GM23338 (cell line): ENCODE data around the gene ZNF324. TPM values are rescaled to one million over a fixed set of nuclear protein-coding genes. Genes with fewer than 3 reads are reported as not detected.

Experiments used
- ATAC-seq: fragments of 200-7000 bp; cut with Tn5 transposase; 3 replicates; pipeline ENCODE4 v1.9.1; 2020
- DNase-seq: peaks from one replicate; pipeline ENCODE4 v3.0.0-alpha.2; 2015; ENCODE audit warnings: low spot score
- H2AFZ ChIP-seq: fragments of 200-600 bp; sonication (generic); 2 replicates; pipeline ENCODE4 v1.8.0; 2016; ENCODE audit warnings: antibody characterized with exemption, mild to moderate bottlenecking, moderate library complexity
- H3F3A ChIP-seq: fragments of 200-600 bp; sonication (generic); replicated peaks from 2 replicates; pipeline ENCODE4 v1.8.0; 2017; ENCODE audit warnings: antibody characterized with exemption, mixed run types, low read depth
- H3K27ac ChIP-seq: fragments of 200-600 bp; sonication (generic); 2 replicates; pipeline ENCODE4 v1.6.1; 2016; ENCODE audit warnings: low read depth
- H3K27me3 ChIP-seq: fragments of 200-600 bp; sonication (generic); 2 replicates; pipeline ENCODE4 v1.8.0; 2016; ENCODE audit warnings: mild to moderate bottlenecking, mixed run types, moderate library complexity; ENCODE audit not compliant: insufficient read depth
- H3K36me3 ChIP-seq: fragments of 200-600 bp; sonication (generic); 2 replicates; pipeline ENCODE4 v1.8.0; 2016; ENCODE audit warnings: mild to moderate bottlenecking; ENCODE audit not compliant: insufficient read depth
- H3K4me1 ChIP-seq: fragments of 200-600 bp; sonication (generic); 2 replicates; pipeline ENCODE4 v1.8.0; 2016; ENCODE audit warnings: mild to moderate bottlenecking, moderate library complexity; ENCODE audit not compliant: insufficient read depth
- H3K4me2 ChIP-seq: fragments of 200-600 bp; sonication (generic); 2 replicates; pipeline ENCODE4 v1.7.1; 2017; ENCODE audit warnings: mixed run types
- H3K4me3 ChIP-seq: fragments of 200-600 bp; sonication (generic); 2 replicates; pipeline ENCODE4 v1.6.1; 2016; ENCODE audit warnings: mixed run types
- H3K79me2 ChIP-seq: fragments of 200-600 bp; sonication (generic); replicated peaks from 2 replicates; pipeline ENCODE4 v1.8.0; 2017; ENCODE audit warnings: mild to moderate bottlenecking; ENCODE audit not compliant: insufficient read depth
- H3K9me2 ChIP-seq: fragments of 200-600 bp; sonication (generic); 2 replicates; pipeline ENCODE4 v1.8.0; 2017; ENCODE audit not compliant: insufficient read depth
- H4K20me1 ChIP-seq: fragments of 200-600 bp; sonication (generic); replicated peaks from 2 replicates; pipeline ENCODE4 v1.8.0; 2017; ENCODE audit warnings: mild to moderate bottlenecking; ENCODE audit not compliant: insufficient read depth
- H3K27ac Mint-ChIP-seq: 2 replicates; pipeline ENCODE4 v1.8.0; 2020; ENCODE audit warnings: inconsistent platforms, mild to moderate bottlenecking, moderate library complexity, mixed read lengths
- H3K27me3 Mint-ChIP-seq: 3 replicates; pipeline ENCODE4 v1.8.0; 2022; ENCODE audit warnings: low read depth, mild to moderate bottlenecking, moderate library complexity, mixed read lengths, inconsistent platforms; ENCODE audit not compliant: insufficient read depth, poor library complexity
- H3K36me3 Mint-ChIP-seq: 3 replicates; pipeline ENCODE4 v1.8.0; 2021; ENCODE audit warnings: low read depth, mild to moderate bottlenecking, inconsistent platforms, moderate library complexity, mixed read lengths
- H3K4me1 Mint-ChIP-seq: 3 replicates; pipeline ENCODE4 v1.8.0; 2020; ENCODE audit warnings: mild to moderate bottlenecking, inconsistent platforms, mixed read lengths
- H3K4me3 Mint-ChIP-seq: 3 replicates; pipeline ENCODE4 v1.8.0; 2021; ENCODE audit warnings: moderate library complexity, mild to moderate bottlenecking, inconsistent platforms, mixed read lengths
- H3K9me3 Mint-ChIP-seq: 3 replicates; pipeline ENCODE4 v1.8.0; 2020; ENCODE audit warnings: moderate library complexity, mild to moderate bottlenecking, inconsistent platforms, mixed read lengths
- CREB1 ChIP-seq: fragments of 250-450 bp; sonication (Bioruptor Pico); IDR thresholded peaks from 2 replicates; pipeline ENCODE4 v1.5.0; 2020; ENCODE audit warnings: low read depth, mild to moderate bottlenecking, moderate library complexity
- CTCF ChIP-seq, 2 experiments: fragments of 200-600 bp in 1 of 2; sonication (generic) in 1 of 2; conservative IDR thresholded peaks; 2 replicates each; pipeline versions ENCODE4 v1.5.1 to v1.6.1; 2016 to 2017; ENCODE audit warnings: antibody characterized with exemption in 2 of 2, low read depth in 2 of 2, mild to moderate bottlenecking in 2 of 2, moderate library complexity in 1 of 2
- ETS1 ChIP-seq: IDR thresholded peaks from 2 replicates; pipeline ENCODE4 v1.6.1; 2016; ENCODE audit warnings: antibody characterized with exemption
- EZH2 ChIP-seq: fragments of 200-600 bp; sonication (generic); IDR thresholded peaks from one replicate; pipeline ENCODE4 v1.8.0; 2017; ENCODE audit warnings: antibody characterized with exemption, mild to moderate bottlenecking, low read depth; ENCODE audit not compliant: unreplicated experiment
- JUNB ChIP-seq: IDR thresholded peaks from one replicate; pipeline ENCODE4 v1.6.1; 2016; ENCODE audit warnings: antibody characterized with exemption; ENCODE audit not compliant: unreplicated experiment
- NANOG ChIP-seq: IDR thresholded peaks from 2 replicates; pipeline ENCODE4 v1.6.1; 2016; ENCODE audit warnings: antibody characterized with exemption, borderline replicate concordance
- POLR2AphosphoS5 ChIP-seq: IDR thresholded peaks from 2 replicates; pipeline ENCODE4 v1.6.1; 2016; ENCODE audit warnings: antibody characterized with exemption, low read depth
- REST ChIP-seq: IDR thresholded peaks from one replicate; pipeline ENCODE4 v1.6.1; 2018; ENCODE audit warnings: antibody characterized with exemption; ENCODE audit not compliant: unreplicated experiment
- STAT1 ChIP-seq: IDR thresholded peaks from one replicate; pipeline ENCODE4 v1.6.1; 2016; ENCODE audit warnings: antibody characterized with exemption; ENCODE audit not compliant: unreplicated experiment
- ZNF114 ChIP-seq: fragments of 250-450 bp; sonication (Bioruptor Pico); IDR thresholded peaks from 2 replicates; pipeline ENCODE4 v1.5.0; 2020; ENCODE audit warnings: mild to moderate bottlenecking, moderate library complexity
- ZNF331 ChIP-seq: fragments of 250-450 bp; sonication (Bioruptor Pico); IDR thresholded peaks from 2 replicates; pipeline ENCODE4 v1.5.0; 2020; ENCODE audit warnings: low read depth, mild to moderate bottlenecking, moderate library complexity
- ZNF462 ChIP-seq: fragments of 250-450 bp; sonication (Bioruptor Pico); IDR thresholded peaks from 2 replicates; pipeline ENCODE4 v1.5.0; 2020; ENCODE audit warnings: mild to moderate bottlenecking, moderate library complexity
- polyA plus RNA-seq: library from polyadenylated mRNA; unstranded; fragments of >200 nt; fragmentation: Nextera tagmentation; extraction: Ambion mirVana; gene quantifications from 2 replicates; pipeline ENCODE4 v1.2.1, GENCODE V29; 2016
- total RNA-seq: library from RNA; depleted of rRNA; stranded (reverse); fragments of >200 nt; shearing (Covaris generic); gene quantifications from 2 replicates; pipeline ENCODE4 v1.2.3, GENCODE V29; 2014

The ZNF324 gene
- total and polyA plus RNA-seq, 2 experiments from 2014 or later, result 3.9 to 15.0 TPM

- TF ChIP-seq CTCF (conservative IDR thresholded peaks at IDR 0.05; ENCODE audit: low read depth in 2 of 2) (no peak), ZNF462 (CRISPR knock-in tag) (no peak), ZNF331 (CRISPR knock-in tag) (no peak), ZNF114 (CRISPR knock-in tag) (no peak), EZH2 (no peak), STAT1 (no peak), ETS1 (no peak), CREB1 (CRISPR knock-in tag) (no peak), POLR2AphosphoS5 (no peak), JUNB (no peak), REST (no peak), NANOG (no peak)
- no peaks in the 10 kb centered on the region for H3K27me3 ChIP-seq
These were observed 54.8 kb downstream of the ZNF324 start for GRCh38 chr19:58521651-58522050.

More at GRCh38 chr19:58521651-58522050, 54.8 kb downstream of the ZNF324 start:
- H3F3A ChIP-seq, result peaks cover 28% of the 10 kb centered on the region
- H4K20me1 ChIP-seq, result no peaks in the 10 kb centered on the region
- Mint-ChIP-seq H3K4me3 (peak overlapping the region; percentile 51), H3K27me3 (peaks cover 32% of the 10 kb centered on the region), H3K4me1 (peaks cover 40% of the 10 kb centered on the region), H3K27ac (peak overlapping the region; percentile 70), H3K36me3 (peaks cover 6% of the 10 kb centered on the region), H3K9me3 (no peaks in the 10 kb centered on the region; the same call in 2 of the 3 replicates)
- H3K27ac ChIP-seq, result peak overlapping the region; percentile 80
- DNase-seq (no peak), ATAC-seq (no peak)
- H3K4me1 ChIP-seq, result peaks cover 25% of the 10 kb centered on the region
- no peak overlapping the region for H2AFZ ChIP-seq
- peak overlapping the region; percentile 42; the same call in 1 of the 2 replicates for H3K4me2 ChIP-seq
- no peaks in the 10 kb centered on the region for H3K36me3 ChIP-seq
- 0 out of 2 replicates have a peak, but pooled peaks cover 8% of the 10 kb centered on the region for H3K79me2 ChIP-seq
- no peak overlapping the region for H3K4me3 ChIP-seq
- no peaks in the 10 kb centered on the region for H3K9me2 ChIP-seq
